Transverse colon (tissue), 4 donors: Measurements from ENCODE around the gene EYS. TPM values are rescaled to one million over a fixed set of nuclear protein-coding genes. Genes with fewer than 3 reads are reported as not detected.

Experiments
- DNase-seq: peaks from one replicate; pipeline ENCODE4 v3.0.0-alpha.2; 2019
- H3K27ac ChIP-seq, 4 donors: fragments of 200-600 bp; sonication (generic); 2 replicates each; pipeline ENCODE4 v1.5.1; 2016 to 2018; ENCODE audit warnings: inconsistent platforms in 4 of 4
- H3K27me3 ChIP-seq: fragments of 200-600 bp; sonication (generic); 2 replicates; pipeline ENCODE4 v1.5.1; 2017; ENCODE audit warnings: inconsistent platforms
- H3K36me3 ChIP-seq, 4 donors: fragments of 200-600 bp; sonication (generic); 2 replicates each; pipeline ENCODE4 v1.5.1; 2017 to 2019; ENCODE audit warnings: inconsistent platforms in 4 of 4
- H3K4me1 ChIP-seq, 4 donors: fragments of 200-600 bp; sonication (generic); 2 replicates each; pipeline ENCODE4 v1.5.1; 2017 to 2020; ENCODE audit warnings: inconsistent platforms in 4 of 4
- H3K4me3 ChIP-seq, 4 donors: fragments of 200-600 bp; sonication (generic); 1 replicate in 1 of 4; 2 replicates in 3 of 4; pipeline versions ENCODE4 v1.5.1 to v1.6.1; 2017 to 2019; ENCODE audit warnings: inconsistent platforms in 4 of 4
- H3K9me3 ChIP-seq, 2 donors: fragments of 200-600 bp; sonication (generic); 2 replicates each; pipeline ENCODE4 v1.5.1; 2017 to 2019; ENCODE audit warnings: inconsistent platforms in 2 of 2
- CTCF ChIP-seq, 5 experiments: fragments of 200-600 bp in 3 of 5; fragments of 450-650 bp in 2 of 5; sonication (generic) in 3 of 5; IDR thresholded peaks; 1 replicate in 2 of 5; 2 replicates in 3 of 5; pipeline ENCODE4 v1.5.1; 2016 to 2017; ENCODE audit warnings: antibody characterized with exemption in 5 of 5, inconsistent platforms in 3 of 5, mild to moderate bottlenecking in 2 of 5, moderate library complexity in 1 of 5
- EP300 ChIP-seq: sonication (generic); formaldehyde crosslinking; IDR thresholded peaks from one replicate; pipeline ENCODE4 v1.6.1; 2017; ENCODE audit warnings: antibody characterized with exemption, low read depth
- POLR2A ChIP-seq: fragments of 450-650 bp; IDR thresholded peaks from one replicate; pipeline ENCODE4 v1.6.1; 2016; ENCODE audit warnings: antibody characterized with exemption, mild to moderate bottlenecking, moderate library complexity
- POLR2AphosphoS5 ChIP-seq, 3 donors: sonication (generic); formaldehyde crosslinking; IDR thresholded peaks; one replicate each; pipeline ENCODE4 v1.6.1; 2016; ENCODE audit warnings: antibody characterized with exemption in 3 of 3
- WGBS, 2 donors: methylation state at CpG; one replicate each; pipeline ENCODE4 v1.1.5; 2018; ENCODE audit warnings: low coverage in 1 of 2; 5-methylcytosine and 5-hydroxymethylcytosine counted together
- in situ Hi-C, 4 donors: fragments of 200-750 bp; cut with MboI; loops; one replicate each; pipeline versions ENCODE4 v1.15.0 to v1.15.1; 2017; ENCODE audit warnings: low sequenced_read_pairs in 3 of 4, low pct_ligation_motif_present in 1 of 4, low pct_unique_long_range_greater_than_20kb in 1 of 4
- intact Hi-C: fragments of 100-400 bp; cut with DNase I; formaldehyde crosslinking; loops from one replicate; pipeline ENCODE4 v1.15.1; 2023; ENCODE audit warnings: low total_unique reads
- total RNA-seq, 4 donors: library from RNA; depleted of rRNA; stranded (reverse); fragments of >200 nt; gene quantifications; one replicate each; pipeline ENCODE4 v1.1.0, GENCODE V29; 2016

Gene EYS
- total RNA-seq, 4 donors from 2014 or later: 0.41 TPM; not detected in 3

GRCh38 chr6:63868351-63868750, 1838.7 kb downstream of the EYS start:
- Histone ChIP-seq H3K4me3 (no peak overlapping the region), H3K4me1 (no peaks in the 10 kb centered on the region), H3K27ac (no peak overlapping the region), H3K9me3 (no peaks in the 10 kb centered on the region), H3K27me3 (no peaks in the 10 kb centered on the region), H3K36me3 (no peaks in the 10 kb centered on the region)
- no peak for DNase-seq
- TF ChIP-seq CTCF (IDR thresholded peaks at IDR 0.05) (no peak), POLR2A (no peak), POLR2AphosphoS5 (IDR thresholded peaks at IDR 0.05) (no peak), EP300 (no peak)
- in situ Hi-C loops: no loop called here
- intact Hi-C loops: no loop called here
- WGBS, 2 donors: 82 to 85% methylated on average over 3 of the region's 3 CpGs

- Histone ChIP-seq H3K4me3 (no peak overlapping the region), H3K36me3 (no peaks in the 10 kb centered on the region), H3K27me3 (no peaks in the 10 kb centered on the region), H3K4me1 (no peaks in the 10 kb centered on the region), H3K9me3 (no peaks in the 10 kb centered on the region), H3K27ac (no peak overlapping the region)
- no peak for DNase-seq
- TF ChIP-seq EP300: no peak
- TF ChIP-seq CTCF (IDR thresholded peaks at IDR 0.05): no peak
- TF ChIP-seq POLR2AphosphoS5 (IDR thresholded peaks at IDR 0.05): no peak
- TF ChIP-seq POLR2A: no peak
- in situ Hi-C loops (no loop called here), intact Hi-C loops (no loop called here)
- 60 to 76% methylated on average over 1 to 4 of the region's 4 CpGs for WGBS, 2 donors
Observed at GRCh38 chr6:63864671-63865318, 1842.2 kb downstream of the EYS start.

- TF ChIP-seq POLR2AphosphoS5 (IDR thresholded peaks at IDR 0.05): no peak
- TF ChIP-seq POLR2A: no peak
- no peak for TF ChIP-seq CTCF (IDR thresholded peaks at IDR 0.05)
- TF ChIP-seq EP300: no peak
- 86 to 88% methylated on average over 1 of the region's 1 CpG for WGBS, 2 donors
- Histone ChIP-seq H3K27ac (no peak overlapping the region), H3K27me3 (no peaks in the 10 kb centered on the region), H3K4me3 (no peak overlapping the region), H3K9me3 (no peaks in the 10 kb centered on the region), H3K36me3 (no peaks in the 10 kb centered on the region), H3K4me1 (no peaks in the 10 kb centered on the region)
- DNase-seq: no peak
- in situ Hi-C loops: no loop called here
- intact Hi-C loops: no loop called here
Observed at GRCh38 chr6:63864061-63864460, 1843.0 kb downstream of the EYS start.

- H3K36me3 ChIP-seq: no peaks in the 10 kb centered on the region
- in situ Hi-C loops: no loop called here
- no peak for TF ChIP-seq EP300
- no peak for TF ChIP-seq POLR2AphosphoS5 (IDR thresholded peaks at IDR 0.05)
- TF ChIP-seq POLR2A: no peak
- no peak for TF ChIP-seq CTCF (IDR thresholded peaks at IDR 0.05)
- H3K27ac ChIP-seq: no peak overlapping the region
- 70 to 79% methylated on average over 3 of the region's 3 CpGs for WGBS, 2 donors
- no peaks in the 10 kb centered on the region for H3K27me3 ChIP-seq
- no peak overlapping the region for H3K4me3 ChIP-seq
- intact Hi-C loops: no loop called here
- H3K9me3 ChIP-seq: no peaks in the 10 kb centered on the region
- H3K4me1 ChIP-seq: no peaks in the 10 kb centered on the region
- no peak for DNase-seq
Observed at GRCh38 chr6:63862486-63863198, 1844.4 kb downstream of the EYS start.
